Measurements from ENCODE around the gene RNF43. TPM values are rescaled to one million over a fixed set of nuclear protein-coding genes. Genes with fewer than 3 reads are reported as not detected.

RNF43 gene
- total and polyA plus RNA-seq, 2 of the 13 experiments (the other 11 are each of a cell fraction or from before 2014, with no cell fraction given), result 31.0 to 53.4 TPM

DNA sequence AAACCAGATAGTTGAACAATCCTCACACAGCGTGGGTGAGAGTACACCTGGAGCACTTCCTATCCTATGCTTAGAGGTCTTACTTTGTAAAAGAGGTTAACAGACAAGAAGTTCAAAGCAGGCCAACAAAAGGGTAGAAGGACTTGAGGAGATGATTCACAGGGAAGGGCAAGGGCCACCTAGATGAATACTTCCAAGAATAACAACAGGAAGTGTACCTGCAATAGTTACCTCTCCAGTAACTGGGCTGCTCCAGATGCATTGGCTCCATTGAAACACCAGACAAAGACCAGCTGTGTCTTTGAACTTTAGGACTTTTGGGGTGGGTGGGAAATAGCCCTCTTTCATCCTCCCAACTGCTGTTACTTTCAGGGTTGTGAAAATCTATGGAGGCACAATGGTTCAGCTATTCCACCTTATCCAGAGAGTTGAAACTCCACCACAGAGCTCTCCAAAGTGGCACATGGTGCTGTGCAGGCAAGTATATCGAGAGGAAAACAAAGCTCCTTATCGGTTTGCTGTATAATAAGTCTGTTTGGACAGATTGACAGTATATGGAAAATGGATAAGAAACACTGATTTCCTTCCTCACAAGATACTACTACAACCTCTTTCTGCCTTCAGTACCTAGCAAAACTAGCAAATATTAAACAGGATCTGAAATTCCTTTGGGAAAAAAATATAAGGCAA, 22.7 kb downstream of the RNF43 start (continued):
- TF ChIP-seq, protein P1, sequence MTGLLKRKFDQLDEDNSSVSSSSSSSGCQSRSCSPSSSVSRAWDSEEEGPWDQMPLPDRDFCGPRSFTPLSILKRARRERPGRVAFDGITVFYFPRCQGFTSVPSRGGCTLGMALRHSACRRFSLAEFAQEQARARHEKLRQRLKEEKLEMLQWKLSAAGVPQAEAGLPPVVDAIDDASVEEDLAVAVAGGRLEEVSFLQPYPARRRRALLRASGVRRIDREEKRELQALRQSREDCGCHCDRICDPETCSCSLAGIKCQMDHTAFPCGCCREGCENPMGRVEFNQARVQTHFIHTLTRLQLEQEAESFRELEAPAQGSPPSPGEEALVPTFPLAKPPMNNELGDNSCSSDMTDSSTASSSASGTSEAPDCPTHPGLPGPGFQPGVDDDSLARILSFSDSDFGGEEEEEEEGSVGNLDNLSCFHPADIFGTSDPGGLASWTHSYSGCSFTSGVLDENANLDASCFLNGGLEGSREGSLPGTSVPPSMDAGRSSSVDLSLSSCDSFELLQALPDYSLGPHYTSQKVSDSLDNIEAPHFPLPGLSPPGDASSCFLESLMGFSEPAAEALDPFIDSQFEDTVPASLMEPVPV (CRISPR knock-in tag; IDR thresholded peaks at IDR 0.05), result no peak
- no peak for TF ChIP-seq EZH2 (conservative IDR thresholded peaks at IDR 0.05; ENCODE audit: low read depth, low read length)
- TF ChIP-seq DPF2 (CRISPR knock-in tag; IDR thresholded peaks at IDR 0.05; ENCODE audit: borderline replicate concordance, low read depth), result peak; percentile 82; the same call in 1 of the 2 replicates
- no peak for TF ChIP-seq ZNF160 (CRISPR knock-in tag; IDR thresholded peaks at IDR 0.05)
- TF ChIP-seq FOXC1 (CRISPR knock-in tag; IDR thresholded peaks at IDR 0.05; ENCODE audit: borderline replicate concordance), result no peak
- no peak for TF ChIP-seq NFIB (CRISPR knock-in tag; IDR thresholded peaks at IDR 0.05; ENCODE audit: borderline replicate concordance)
- TF ChIP-seq, protein P2, sequence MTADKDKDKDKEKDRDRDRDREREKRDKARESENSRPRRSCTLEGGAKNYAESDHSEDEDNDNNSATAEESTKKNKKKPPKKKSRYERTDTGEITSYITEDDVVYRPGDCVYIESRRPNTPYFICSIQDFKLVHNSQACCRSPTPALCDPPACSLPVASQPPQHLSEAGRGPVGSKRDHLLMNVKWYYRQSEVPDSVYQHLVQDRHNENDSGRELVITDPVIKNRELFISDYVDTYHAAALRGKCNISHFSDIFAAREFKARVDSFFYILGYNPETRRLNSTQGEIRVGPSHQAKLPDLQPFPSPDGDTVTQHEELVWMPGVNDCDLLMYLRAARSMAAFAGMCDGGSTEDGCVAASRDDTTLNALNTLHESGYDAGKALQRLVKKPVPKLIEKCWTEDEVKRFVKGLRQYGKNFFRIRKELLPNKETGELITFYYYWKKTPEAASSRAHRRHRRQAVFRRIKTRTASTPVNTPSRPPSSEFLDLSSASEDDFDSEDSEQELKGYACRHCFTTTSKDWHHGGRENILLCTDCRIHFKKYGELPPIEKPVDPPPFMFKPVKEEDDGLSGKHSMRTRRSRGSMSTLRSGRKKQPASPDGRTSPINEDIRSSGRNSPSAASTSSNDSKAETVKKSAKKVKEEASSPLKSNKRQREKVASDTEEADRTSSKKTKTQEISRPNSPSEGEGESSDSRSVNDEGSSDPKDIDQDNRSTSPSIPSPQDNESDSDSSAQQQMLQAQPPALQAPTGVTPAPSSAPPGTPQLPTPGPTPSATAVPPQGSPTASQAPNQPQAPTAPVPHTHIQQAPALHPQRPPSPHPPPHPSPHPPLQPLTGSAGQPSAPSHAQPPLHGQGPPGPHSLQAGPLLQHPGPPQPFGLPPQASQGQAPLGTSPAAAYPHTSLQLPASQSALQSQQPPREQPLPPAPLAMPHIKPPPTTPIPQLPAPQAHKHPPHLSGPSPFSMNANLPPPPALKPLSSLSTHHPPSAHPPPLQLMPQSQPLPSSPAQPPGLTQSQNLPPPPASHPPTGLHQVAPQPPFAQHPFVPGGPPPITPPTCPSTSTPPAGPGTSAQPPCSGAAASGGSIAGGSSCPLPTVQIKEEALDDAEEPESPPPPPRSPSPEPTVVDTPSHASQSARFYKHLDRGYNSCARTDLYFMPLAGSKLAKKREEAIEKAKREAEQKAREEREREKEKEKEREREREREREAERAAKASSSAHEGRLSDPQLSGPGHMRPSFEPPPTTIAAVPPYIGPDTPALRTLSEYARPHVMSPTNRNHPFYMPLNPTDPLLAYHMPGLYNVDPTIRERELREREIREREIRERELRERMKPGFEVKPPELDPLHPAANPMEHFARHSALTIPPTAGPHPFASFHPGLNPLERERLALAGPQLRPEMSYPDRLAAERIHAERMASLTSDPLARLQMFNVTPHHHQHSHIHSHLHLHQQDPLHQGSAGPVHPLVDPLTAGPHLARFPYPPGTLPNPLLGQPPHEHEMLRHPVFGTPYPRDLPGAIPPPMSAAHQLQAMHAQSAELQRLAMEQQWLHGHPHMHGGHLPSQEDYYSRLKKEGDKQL (CRISPR knock-in tag; IDR thresholded peaks at IDR 0.05; ENCODE audit: low read depth), result peak; percentile 42; the same call in 1 of the 2 replicates
- TF ChIP-seq NFYC (CRISPR knock-in tag; IDR thresholded peaks at IDR 0.05), result peak; percentile 8; the same call in 1 of the 2 replicates
- TF ChIP-seq ZNF768 (CRISPR knock-in tag; IDR thresholded peaks at IDR 0.05), result no peak
- peak; percentile 95 for TF ChIP-seq SOX5 (CRISPR knock-in tag; IDR thresholded peaks at IDR 0.05; ENCODE audit: borderline replicate concordance)
- TF ChIP-seq THAP11 (CRISPR knock-in tag; IDR thresholded peaks at IDR 0.05), result peak; percentile 24; the same call in 1 of the 2 replicates
- TF ChIP-seq ZNF510 (CRISPR knock-in tag; IDR thresholded peaks at IDR 0.05; ENCODE audit: low read depth), result no peak
- no peak for TF ChIP-seq HIVEP1 (CRISPR knock-in tag; IDR thresholded peaks at IDR 0.05)
- TF ChIP-seq ZNF431 (CRISPR knock-in tag; IDR thresholded peaks at IDR 0.05; ENCODE audit: borderline replicate concordance, low read depth), result no peak
- TF ChIP-seq PAWR (CRISPR knock-in tag; IDR thresholded peaks at IDR 0.05; ENCODE audit: borderline replicate concordance), result no peak
- TF ChIP-seq XBP1 (CRISPR knock-in tag; IDR thresholded peaks at IDR 0.05), result no peak
- TF ChIP-seq ZNF20 (CRISPR knock-in tag; IDR thresholded peaks at IDR 0.05), result no peak
- TF ChIP-seq, protein P3, sequence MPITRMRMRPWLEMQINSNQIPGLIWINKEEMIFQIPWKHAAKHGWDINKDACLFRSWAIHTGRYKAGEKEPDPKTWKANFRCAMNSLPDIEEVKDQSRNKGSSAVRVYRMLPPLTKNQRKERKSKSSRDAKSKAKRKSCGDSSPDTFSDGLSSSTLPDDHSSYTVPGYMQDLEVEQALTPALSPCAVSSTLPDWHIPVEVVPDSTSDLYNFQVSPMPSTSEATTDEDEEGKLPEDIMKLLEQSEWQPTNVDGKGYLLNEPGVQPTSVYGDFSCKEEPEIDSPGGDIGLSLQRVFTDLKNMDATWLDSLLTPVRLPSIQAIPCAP (CRISPR knock-in tag; IDR thresholded peaks at IDR 0.05; ENCODE audit: low read depth), result no peak
- TF ChIP-seq YY1 (IDR thresholded peaks at IDR 0.05; ENCODE audit: insufficient read depth, insufficient replicate concordance, low read depth, low read length), result peak; percentile 58
- TF ChIP-seq SIX1 (CRISPR knock-in tag; IDR thresholded peaks at IDR 0.05; ENCODE audit: borderline replicate concordance), result peak; percentile 75; the same call in 1 of the 2 replicates
- no peak for TF ChIP-seq ZNF33A (CRISPR knock-in tag; IDR thresholded peaks at IDR 0.05; ENCODE audit: borderline replicate concordance)
- TF ChIP-seq U2AF1 (optimal IDR thresholded peaks at IDR 0.05; ENCODE audit: low read depth, low read length), result no peak
- TF ChIP-seq NPAS2 (CRISPR knock-in tag; IDR thresholded peaks at IDR 0.05; ENCODE audit: borderline replicate concordance), result no peak
